ENCODE results near the gene AFF1.
"Not testable (repeated sequence)": the region's sequence is repeated elsewhere in the genome, so short reads cannot be mapped to it uniquely, and the experiment has no call there.

The AFF1 gene

GRCh38 chr4:86975927-86976326 is 41.1 kb downstream of the AFF1 start:
- no peak for DNase-seq (ENCODE audit: low read depth in 2 of 2, low spot score in 1 of 2)

- DNase-seq (ENCODE audit: low read depth in 2 of 2, low spot score in 1 of 2), result no peak
Observed at GRCh38 chr4:86976801-86977485, 42.1 kb downstream of the AFF1 start.

- DNase-seq (ENCODE audit: low read depth in 2 of 2, low spot score in 1 of 2), result no peak
Observed at GRCh38 chr4:86977621-86978184, 42.9 kb downstream of the AFF1 start.

- no peak for DNase-seq (ENCODE audit: low read depth in 2 of 2, low spot score in 1 of 2)
Observed at GRCh38 chr4:86978709-86979108, 43.9 kb downstream of the AFF1 start.

GRCh38 chr4:86980230-86980629 is 45.4 kb downstream of the AFF1 start:
- no peak for DNase-seq (ENCODE audit: low read depth in 2 of 2, low spot score in 1 of 2)

- no peak for DNase-seq (ENCODE audit: low read depth in 2 of 2, low spot score in 1 of 2)
Observed at GRCh38 chr4:86981789-86982188, 47.0 kb downstream of the AFF1 start.

GRCh38 chr4:86985852-86986251 is 51.0 kb downstream of the AFF1 start:
- DNase-seq (ENCODE audit: low read depth in 2 of 2, low spot score in 1 of 2), result not testable (repeated sequence)

GRCh38 chr4:86989658-86990057 is 54.8 kb downstream of the AFF1 start:
- DNase-seq (ENCODE audit: low read depth in 2 of 2, low spot score in 1 of 2), result not testable (repeated sequence)

GRCh38 chr4:86990510-86990909 is 55.7 kb downstream of the AFF1 start:
- no peak for DNase-seq (ENCODE audit: low read depth in 2 of 2, low spot score in 1 of 2)

GRCh38 chr4:86991994-86992393 is 57.2 kb downstream of the AFF1 start:
- DNase-seq (ENCODE audit: low read depth in 2 of 2, low spot score in 1 of 2), result no peak

- no peak for DNase-seq (ENCODE audit: low read depth in 2 of 2, low spot score in 1 of 2)
Observed at GRCh38 chr4:86993909-86994681, 59.3 kb downstream of the AFF1 start.

- DNase-seq (ENCODE audit: low read depth in 2 of 2, low spot score in 1 of 2), result no peak
Observed at GRCh38 chr4:86994686-86995085, 59.9 kb downstream of the AFF1 start.

GRCh38 chr4:86996510-86996909 is 61.7 kb downstream of the AFF1 start:
- DNase-seq (ENCODE audit: low read depth in 2 of 2, low spot score in 1 of 2), result not testable (repeated sequence)

- DNase-seq (ENCODE audit: low read depth in 2 of 2, low spot score in 1 of 2), result no peak
Observed at GRCh38 chr4:86999136-86999643, 64.4 kb downstream of the AFF1 start.

- DNase-seq (ENCODE audit: low read depth in 2 of 2, low spot score in 1 of 2), result no peak
Observed at GRCh38 chr4:87002682-87003043, 67.9 kb downstream of the AFF1 start.

- DNase-seq (ENCODE audit: low read depth in 2 of 2, low spot score in 1 of 2), result no peak
Observed at GRCh38 chr4:87003266-87003665, 68.5 kb downstream of the AFF1 start.

- no peak for DNase-seq (ENCODE audit: low read depth in 2 of 2, low spot score in 1 of 2)
Observed at GRCh38 chr4:87005369-87005689, 70.5 kb downstream of the AFF1 start.

- no peak for DNase-seq (ENCODE audit: low read depth in 2 of 2, low spot score in 1 of 2)
Observed at GRCh38 chr4:87005690-87006425, 71.0 kb downstream of the AFF1 start.

GRCh38 chr4:87006426-87006675 is 71.5 kb downstream of the AFF1 start:
- DNase-seq (ENCODE audit: low read depth in 2 of 2, low spot score in 1 of 2), result no peak

- DNase-seq (ENCODE audit: low read depth in 2 of 2, low spot score in 1 of 2), result peak; percentile 70 to 74
Observed at GRCh38 chr4:87006676-87007527, 72.1 kb downstream of the AFF1 start.
